K562 (cell line): ENCODE data around the gene MYPN. TPM values are rescaled to one million over a fixed set of nuclear protein-coding genes. Genes with fewer than 3 reads are reported as not detected.
A peak's percentile ranks its signal among the peaks of the same experiment; 100 is the strongest.
"Not testable (repeated sequence)": the region's sequence is repeated elsewhere in the genome, so short reads cannot be mapped to it uniquely, and the experiment has no call there.

Experiments used
- ATAC-seq: fragments of 200-7000 bp; cut with Tn5 transposase; 3 replicates; pipeline ENCODE4 v1.9.1; 2020; ENCODE audit warnings: moderate library complexity
- BruUV-seq: library from RNA; stranded (reverse); fragments of 400-500 nt; replicated peaks from 2 replicates; lab custom pipeline; 2021; lab: Mats Ljungman, UMichigan
- CTCF ChIA-PET: fragments of 300-600 bp; formaldehyde crosslinking; extraction: SDS; loops from one replicate; lab custom pipeline; 2021; ENCODE audit warnings: low intra/inter-chr PET ratio; lab: Yijun Ruan, JAX
- POLR2A ChIA-PET: fragments of 300-600, 350-650 bp; sonication (Branson Sonifier 250); formaldehyde crosslinking; extraction: SDS; loops from one replicate; lab custom pipeline; 2021; ENCODE audit warnings: antibody characterized with exemption, inconsistent platforms; lab: Yijun Ruan, JAX
- DNase-seq, 4 experiments: peaks; one replicate each; pipeline versions ENCODE4 v3.0.0 to v3.0.0-alpha.2; 2011 to 2018; ENCODE audit warnings: low spot score in 3 of 4, mixed read lengths in 3 of 4; ENCODE audit errors: extremely low read depth in 1 of 4
- FAIRE-seq: peaks from 2 replicates; lab custom pipeline; 2011; peaks lifted over from hg19 to GRCh38; lab: Jason Lieb, UNC
- H2AFZ ChIP-seq: 2 replicates; pipeline ENCODE4 v1.6.0; 2011; ENCODE audit warnings: low read depth, low read length, control low read depth, inconsistent platforms
- H3K27ac ChIP-seq: fragments of 200-600 bp; 3 replicates; pipeline ENCODE4 v1.8.0; 2011; ENCODE audit warnings: low read depth, mild to moderate bottlenecking, control low read depth, inconsistent platforms, low read length, moderate library complexity, mixed read lengths; ENCODE audit errors: extremely low read depth
- H3K27me3 ChIP-seq, 2 experiments: fragments of 300-600 bp in 1 of 2; 2 replicates in 1 of 2; 3 replicates in 1 of 2; pipeline versions ENCODE4 v1.6.0 to v1.8.0; 2011; ENCODE audit warnings: inconsistent platforms in 2 of 2, low read length in 2 of 2, mild to moderate bottlenecking in 1 of 2, mixed read lengths in 1 of 2, moderate library complexity in 1 of 2; ENCODE audit not compliant: control insufficient read depth in 2 of 2, insufficient read depth in 2 of 2
- H3K36me3 ChIP-seq: fragments of 300-600 bp; 3 replicates; pipeline ENCODE4 v1.8.0; 2011; ENCODE audit warnings: mild to moderate bottlenecking, low read length, inconsistent platforms; ENCODE audit not compliant: control insufficient read depth, insufficient read depth
- H3K4me1 ChIP-seq, 2 experiments: fragments of 200-600 bp in 1 of 2; replicated peaks in 1 of 2; 2 replicates in 1 of 2; 3 replicates in 1 of 2; pipeline versions ENCODE4 v1.5.1 to v1.8.0; 2011; ENCODE audit warnings: inconsistent platforms in 2 of 2, low read length in 2 of 2, mild to moderate bottlenecking in 1 of 2, mixed read lengths in 1 of 2, moderate library complexity in 1 of 2; ENCODE audit not compliant: control insufficient read depth in 2 of 2, insufficient read depth in 2 of 2
- H3K4me2 ChIP-seq: 2 replicates; pipeline ENCODE4 v1.6.1; 2011; ENCODE audit warnings: low read length, control low read depth, inconsistent platforms, mixed read lengths; ENCODE audit not compliant: insufficient read depth
- H3K4me3 ChIP-seq: fragments of 200-600 bp; sonication (generic), shearing (Covaris generic); 2 replicates; pipeline ENCODE4 v1.5.1; 2016; ENCODE audit warnings: control low read depth, inconsistent platforms
- H3K79me2 ChIP-seq: fragments of 200-600 bp; 3 replicates; pipeline ENCODE4 v1.8.0; 2011; ENCODE audit warnings: low read length, inconsistent platforms; ENCODE audit not compliant: control insufficient read depth, insufficient read depth
- H3K9ac ChIP-seq, 2 experiments: 2 replicates each; pipeline versions ENCODE4 v1.6.0 to v1.6.1; 2011; ENCODE audit warnings: low read depth in 2 of 2, low read length in 2 of 2, control low read depth in 1 of 2, inconsistent platforms in 1 of 2, mild to moderate bottlenecking in 1 of 2, mixed read lengths in 1 of 2; ENCODE audit not compliant: insufficient read depth in 1 of 2
- H3K9me1 ChIP-seq: one replicate; pipeline ENCODE4 v1.6.0; 2011; ENCODE audit warnings: inconsistent platforms, mild to moderate bottlenecking, low read length, moderate library complexity; ENCODE audit not compliant: control insufficient read depth, insufficient read depth
- H3K9me3 ChIP-seq: replicated peaks from 2 replicates; pipeline ENCODE4 v1.5.1; 2011; ENCODE audit warnings: low read depth, low read length, inconsistent platforms; ENCODE audit not compliant: control insufficient read depth, insufficient read depth
- H4K20me1 ChIP-seq: replicated peaks from 2 replicates; pipeline ENCODE4 v1.6.1; 2011; ENCODE audit warnings: low read length, inconsistent platforms, mixed read lengths; ENCODE audit not compliant: control insufficient read depth, insufficient read depth
- TSC22D4 ChIP-seq: fragments of 450-650 bp; IDR thresholded peaks from 2 replicates; pipeline ENCODE4 v1.6.1; 2016; ENCODE audit warnings: missing genetic modification characterization, missing biosample characterization, control low read depth
- WGBS: fragments of 100-300 bp; shearing (Covaris generic); methylation state at CpG from one replicate; pipeline ENCODE4 v1.1.6; 2016; ENCODE audit warnings: low coverage, mixed read lengths; ENCODE audit not compliant: insufficient coverage; ENCODE audit errors: missing lambda C conversion rate; 5-methylcytosine and 5-hydroxymethylcytosine counted together
- in situ Hi-C: fragments of 300-500 bp; cut with MboI; formaldehyde crosslinking; loops from 4 replicates; pipeline ENCODE4 v1.15.0; 2018; ENCODE audit warnings: inconsistent platforms, mixed read lengths
- intact Hi-C: fragments of 100-400 bp; cut with micrococcal nuclease; formaldehyde crosslinking; loops from 2 replicates; pipeline ENCODE4 v1.14.2; 2022
- polyA plus RNA-seq, 8 experiments: library from polyadenylated mRNA; depleted of rRNA in 4 of 8; stranded (reverse) in 5 of 8; unstranded in 3 of 8; fragments of >200 nt; fragmentation: Nextera tagmentation in 2 of 8; fragmentation: Illumina TruSeq in 1 of 8; extraction: Ambion mirVana in 2 of 8; extraction: Trizol in 1 of 8; gene quantifications; 2 replicates each; pipeline versions ENCODE4 v1.2.1 to v1.2.3, GENCODE V29; 2011 to 2014; ENCODE audit warnings: inconsistent platforms in 1 of 8, missing spikeins in 1 of 8
- total RNA-seq, 7 experiments: library from RNA; depleted of rRNA in 6 of 7; stranded (reverse); fragments of >200 nt in 6 of 7; fragmentation: Illumina TruSeq in 2 of 7; extraction: Trizol in 2 of 7; gene quantifications; 2 replicates each; pipeline versions ENCODE4 v1.2.1 to v1.2.3, GENCODE V29; 2011 to 2021; ENCODE audit warnings: low replicate concordance in 1 of 7
- TF ChIP-seq, protein P1 (sequence below): fragments of 450-650 bp; formaldehyde crosslinking; IDR thresholded peaks from 2 replicates; pipeline ENCODE4 v1.4.0; 2022; ENCODE audit warnings: mild to moderate bottlenecking, moderate library complexity

The MYPN gene
- total and polyA plus RNA-seq, 9 of the 15 experiments (the other 6 are each of a cell fraction or from before 2014, with no cell fraction given) = not detected

- TF ChIP-seq, protein P1, sequence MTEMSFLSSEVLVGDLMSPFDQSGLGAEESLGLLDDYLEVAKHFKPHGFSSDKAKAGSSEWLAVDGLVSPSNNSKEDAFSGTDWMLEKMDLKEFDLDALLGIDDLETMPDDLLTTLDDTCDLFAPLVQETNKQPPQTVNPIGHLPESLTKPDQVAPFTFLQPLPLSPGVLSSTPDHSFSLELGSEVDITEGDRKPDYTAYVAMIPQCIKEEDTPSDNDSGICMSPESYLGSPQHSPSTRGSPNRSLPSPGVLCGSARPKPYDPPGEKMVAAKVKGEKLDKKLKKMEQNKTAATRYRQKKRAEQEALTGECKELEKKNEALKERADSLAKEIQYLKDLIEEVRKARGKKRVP = 0 out of 2 replicates have a peak, but pooled peaks have one; percentile 19
- no peak for TF ChIP-seq TSC22D4 (tag)
Measured at GRCh38 chr10:68075550-68076004, 33.7 kb upstream of the MYPN start (continued).

DNA sequence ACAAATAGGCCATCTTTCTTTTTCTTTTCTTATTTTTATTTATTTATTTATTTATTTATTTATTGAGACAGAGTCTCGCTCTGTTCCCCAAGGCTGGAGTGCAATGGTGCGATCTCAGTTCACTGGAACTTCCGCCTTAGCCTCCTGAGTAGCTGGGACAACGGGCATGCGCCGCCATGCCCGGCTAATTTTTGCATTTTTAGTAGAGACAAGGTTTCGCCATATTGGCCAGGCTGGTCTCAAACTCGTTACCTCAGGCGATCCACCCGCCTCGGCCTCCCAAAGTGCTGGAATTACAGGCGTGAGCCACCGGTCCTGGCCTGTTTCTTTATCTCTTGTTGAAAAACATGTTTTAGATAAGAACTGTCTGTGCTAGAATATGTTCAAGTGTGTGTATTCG, 33.2 kb upstream of the MYPN start:
- FAIRE-seq, H3K4me2 ChIP-seq, ATAC-seq, POLR2A ChIA-PET, DNase-seq, CTCF ChIA-PET, in situ Hi-C loops, H4K20me1 ChIP-seq, H3K9me1 ChIP-seq, H3K4me1 ChIP-seq, H3K4me3 ChIP-seq, H3K9me3 ChIP-seq, H3K27ac ChIP-seq, H3K27me3 ChIP-seq, H3K9ac ChIP-seq, BruUV-seq: not testable (repeated sequence)
- WGBS = 88% methylated on average over 15 of the region's 15 CpGs
- Histone ChIP-seq H3K79me2 (peaks cover 40% of the 10 kb centered on the region), H3K36me3 (peaks cover 13% of the 10 kb centered on the region; the same call in 2 of the 3 replicates), H2AFZ (peak overlapping the region; percentile 100)
- intact Hi-C loops = loop anchor here (10.0 kb wide), 2 partner anchors 191 to 291 kb away; partner anchors contain the start of gene SIRT1
